ENCODE data around the gene LUC7L3.
"Not testable (repeated sequence)": the region's sequence is repeated elsewhere in the genome, so short reads cannot be mapped to it uniquely, and the experiment has no call there.

Gene LUC7L3

GRCh38 chr17:50710650-50711049, 8.8 kb upstream of the LUC7L3 start:
- DNase-seq, result no peak

- DNase-seq, result no peak
Observed at GRCh38 chr17:50712641-50713040, 6.8 kb upstream of the LUC7L3 start.

GRCh38 chr17:50715471-50715870, 3.9 kb upstream of the LUC7L3 start:
- DNase-seq, result no peak

- DNase-seq, result peak; percentile 51
Observed at GRCh38 chr17:50719924-50720794, 756 bp downstream of the LUC7L3 start.

GRCh38 chr17:50721194-50722010, 2.0 kb downstream of the LUC7L3 start:
- no peak for DNase-seq

GRCh38 chr17:50722746-50723145, 3.3 kb downstream of the LUC7L3 start:
- DNase-seq, result no peak

- DNase-seq, result not testable (repeated sequence)
Observed at GRCh38 chr17:50724622-50725021, 5.2 kb downstream of the LUC7L3 start.

GRCh38 chr17:50725769-50726655, 6.6 kb downstream of the LUC7L3 start:
- DNase-seq, result no peak

GRCh38 chr17:50728112-50728429, 8.7 kb downstream of the LUC7L3 start:
- no peak for DNase-seq

GRCh38 chr17:50728881-50729765, 9.7 kb downstream of the LUC7L3 start:
- no peak for DNase-seq

GRCh38 chr17:50731575-50732460, 12.4 kb downstream of the LUC7L3 start:
- DNase-seq, result no peak

- DNase-seq, result no peak
Observed at GRCh38 chr17:50735287-50735686, 15.9 kb downstream of the LUC7L3 start.

GRCh38 chr17:50737118-50737698, 17.8 kb downstream of the LUC7L3 start:
- no peak for DNase-seq

GRCh38 chr17:50739098-50739497, 19.7 kb downstream of the LUC7L3 start:
- DNase-seq, result no peak

- no peak for DNase-seq
Observed at GRCh38 chr17:50745631-50746030, 26.2 kb downstream of the LUC7L3 start.

- no peak for DNase-seq
Observed at GRCh38 chr17:50749245-50749644, 29.8 kb downstream of the LUC7L3 start.

- DNase-seq, result no peak
Observed at GRCh38 chr17:50754521-50754920, 35.1 kb downstream of the LUC7L3 start.

- DNase-seq, result no peak
Observed at GRCh38 chr17:50758524-50758923, 39.1 kb downstream of the LUC7L3 start.

GRCh38 chr17:50758989-50759544, 39.7 kb downstream of the LUC7L3 start:
- DNase-seq, result no peak

GRCh38 chr17:50762177-50762576, 42.8 kb downstream of the LUC7L3 start:
- no peak for DNase-seq
